ENCODE data around the gene C9orf78.

Gene C9orf78

GRCh38 chr9:129839324-129840023 lies 4.4 kb upstream of the C9orf78 start:
- DNase-seq: no peak

- no peak for DNase-seq
These were observed 3.7 kb upstream of the C9orf78 start for GRCh38 chr9:129838707-129839259.

- DNase-seq: peak; percentile 43
These were observed 1.4 kb upstream of the C9orf78 start for GRCh38 chr9:129836311-129837007.

GRCh38 chr9:129835860-129836223 lies 767 bp upstream of the C9orf78 start:
- DNase-seq: no peak

GRCh38 chr9:129834489-129835127 lies 467 bp downstream of the C9orf78 start:
- no peak for DNase-seq

- no peak for DNase-seq
These were observed 2.1 kb downstream of the C9orf78 start for GRCh38 chr9:129832982-129833381.

GRCh38 chr9:129828969-129829368 lies 6.1 kb downstream of the C9orf78 start:
- no peak for DNase-seq

- no peak for DNase-seq
These were observed 7.0 kb downstream of the C9orf78 start for GRCh38 chr9:129828051-129828450.

- DNase-seq: no peak
These were observed 8.3 kb downstream of the C9orf78 start for GRCh38 chr9:129826759-129827158.

- DNase-seq: no peak
These were observed 8.7 kb downstream of the C9orf78 start for GRCh38 chr9:129826344-129826743.

GRCh38 chr9:129823935-129824601 lies 11.0 kb downstream of the C9orf78 start, which contains the start of gene TOR1A:
Gene TOR1A (minus strand): TSS chr9:129824136. CDS start chr9:129824085, 51 bp downstream.
- DNase-seq: peak; percentile 86

GRCh38 chr9:129823542-129823934 lies 11.5 kb downstream of the C9orf78 start:
- DNase-seq: no peak

- DNase-seq: no peak
These were observed 12.1 kb downstream of the C9orf78 start for GRCh38 chr9:129822898-129823541.

GRCh38 chr9:129816501-129817435 lies 18.3 kb downstream of the C9orf78 start:
- DNase-seq: no peak

- no peak for DNase-seq
These were observed 19.8 kb downstream of the C9orf78 start for GRCh38 chr9:129815278-129815677.

- no peak for DNase-seq
These were observed 20.4 kb downstream of the C9orf78 start for GRCh38 chr9:129814432-129815223.

GRCh38 chr9:129813661-129814060 lies 21.4 kb downstream of the C9orf78 start:
- no peak for DNase-seq

- no peak for DNase-seq
These were observed 22.7 kb downstream of the C9orf78 start for GRCh38 chr9:129812385-129812784.

GRCh38 chr9:129811967-129812363 lies 23.1 kb downstream of the C9orf78 start:
- no peak for DNase-seq

- DNase-seq: no peak
These were observed 24.3 kb downstream of the C9orf78 start for GRCh38 chr9:129810788-129811187.

- DNase-seq: no peak
These were observed 25.0 kb downstream of the C9orf78 start for GRCh38 chr9:129810116-129810515.

All from stimulated activated CD4-positive, alpha-beta T cell treated with anti-CD3 and anti-CD28 coated beads, Interleukin-12 subunit alpha, Interleukin-12 subunit beta, amount 100 ng/mL, for 4 hours (primary cell).